ENCODE results near the gene SLC9A4.

SLC9A4 gene

DNA sequence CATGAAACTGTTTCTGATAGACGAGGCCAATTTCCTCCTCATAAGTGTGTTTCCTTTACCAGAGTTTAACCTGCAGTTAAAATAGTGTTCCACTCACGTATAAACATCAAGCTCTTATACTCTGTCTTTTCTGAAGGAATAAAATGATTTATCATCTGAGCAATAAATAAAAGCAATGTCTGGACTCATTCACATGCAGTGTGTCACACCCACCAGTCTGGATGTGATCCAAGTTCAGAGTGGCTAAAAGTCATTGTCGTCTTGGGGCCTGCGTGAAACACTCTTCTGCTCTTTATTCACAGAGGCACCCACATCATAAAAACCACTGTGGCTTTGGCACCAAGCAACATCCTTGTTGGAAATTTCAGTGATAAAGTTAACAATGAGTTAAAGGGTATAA lies 19.5 kb upstream of the SLC9A4 start:
- DNase-seq, result no peak

GRCh38 chr2:102455061-102455670 lies 17.9 kb upstream of the SLC9A4 start:
- DNase-seq, result no peak

DNA sequence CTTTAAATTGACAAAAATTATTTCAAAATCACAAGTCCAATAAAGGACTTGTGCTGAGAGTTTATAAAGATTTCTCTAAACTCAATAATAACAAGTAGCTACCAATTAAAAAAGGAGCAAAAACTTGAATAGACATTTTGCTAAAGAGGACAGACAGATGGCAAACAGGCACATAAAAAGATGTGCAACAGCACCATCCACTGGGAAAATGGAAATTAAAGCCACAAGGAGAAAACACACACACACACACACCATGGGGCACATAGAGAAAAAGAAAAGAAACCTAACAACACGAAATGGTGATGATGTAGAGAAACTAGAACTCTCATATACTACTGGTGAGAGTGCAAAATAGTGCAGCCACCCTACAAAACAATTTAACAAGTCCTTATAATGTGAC lies 12.6 kb upstream of the SLC9A4 start:
- DNase-seq, result no peak

DNA sequence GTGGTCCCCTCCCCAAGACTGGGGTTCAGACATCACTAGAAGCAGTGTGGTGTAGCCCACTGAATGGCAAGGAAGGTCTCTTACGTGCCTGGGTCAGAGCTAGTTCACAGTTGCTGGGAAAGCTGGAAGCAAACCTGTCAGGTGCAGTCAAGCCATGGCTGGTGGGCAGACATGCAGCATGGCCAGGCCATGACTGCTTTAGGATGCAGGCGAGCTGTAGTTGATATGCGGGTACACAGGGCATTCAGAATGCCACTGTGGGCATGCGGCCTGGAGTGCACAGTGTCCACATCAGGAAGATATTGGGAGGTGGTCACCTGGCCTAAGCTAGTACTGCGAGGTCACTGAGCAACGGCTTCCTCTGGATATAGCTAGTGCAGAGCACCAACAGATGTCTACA lies 11.8 kb upstream of the SLC9A4 start:
- DNase-seq, result no peak

DNA sequence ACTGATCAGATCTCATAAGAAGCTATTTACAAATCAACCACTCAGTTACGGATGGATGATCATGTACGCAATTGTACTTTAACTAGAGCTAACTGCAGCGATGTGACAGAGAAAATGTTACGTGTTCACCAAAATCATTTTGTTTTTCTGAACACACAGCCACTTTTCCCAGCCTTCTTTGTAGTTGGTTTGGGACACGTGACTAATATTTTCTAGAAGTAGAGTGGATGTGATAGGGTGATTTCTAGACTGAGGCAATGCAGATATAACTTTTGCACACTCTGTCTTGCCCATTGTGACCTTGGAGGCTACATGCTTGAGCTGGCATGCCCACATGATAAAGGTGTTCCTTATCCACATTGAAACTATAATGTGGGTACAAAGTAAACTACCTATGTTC lies 9.9 kb upstream of the SLC9A4 start:
- DNase-seq, result no peak

- DNase-seq, result no peak
Observed at GRCh38 chr2:102470168-102470567, 2.9 kb upstream of the SLC9A4 start.

DNA sequence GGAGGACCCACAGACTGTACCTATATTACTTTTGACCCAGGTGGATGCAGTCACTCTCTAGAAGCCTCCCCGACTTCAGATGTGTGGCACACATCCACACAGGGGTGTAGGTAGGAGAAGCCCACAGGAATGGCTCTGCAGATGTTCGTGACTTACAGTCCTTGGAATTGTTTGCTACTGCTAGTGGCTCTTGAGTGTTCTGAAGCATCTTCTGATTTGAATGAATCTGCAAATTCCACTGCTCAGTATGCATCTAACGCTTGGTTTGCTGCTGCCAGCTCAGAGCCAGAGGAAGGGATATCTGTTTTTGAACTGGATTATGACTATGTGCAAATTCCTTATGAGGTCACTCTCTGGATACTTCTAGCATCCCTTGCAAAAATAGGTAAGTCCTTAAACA lies 605 bp downstream of the SLC9A4 start:
- DNase-seq, result no peak

- no peak for DNase-seq
Observed at GRCh38 chr2:102474785-102475184, 1.8 kb downstream of the SLC9A4 start.

GRCh38 chr2:102478686-102479470 lies 5.9 kb downstream of the SLC9A4 start:
- DNase-seq, result no peak

GRCh38 chr2:102480285-102481195 lies 7.5 kb downstream of the SLC9A4 start:
- DNase-seq, result no peak

- DNase-seq, result no peak
Observed at GRCh38 chr2:102481931-102482330, 8.9 kb downstream of the SLC9A4 start.

DNA sequence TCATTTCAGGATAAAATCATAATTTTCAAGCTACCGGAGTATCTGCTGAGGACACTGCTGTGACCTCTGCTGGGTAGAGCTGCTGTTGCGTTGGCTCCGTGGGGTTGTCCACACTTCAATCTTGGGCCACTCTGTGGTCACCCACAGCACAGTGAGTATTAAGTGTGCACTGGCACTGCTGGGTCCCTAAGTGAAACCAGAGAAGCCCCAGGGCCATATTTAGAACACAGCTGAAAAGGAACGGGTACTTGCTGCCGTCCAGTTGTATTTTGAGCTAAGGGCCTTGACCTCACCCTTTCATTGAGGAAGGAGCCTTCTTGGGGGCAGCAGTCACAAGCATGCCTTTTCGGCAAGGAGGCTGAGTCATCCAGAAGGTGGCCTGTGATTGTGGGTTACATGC lies 10.1 kb downstream of the SLC9A4 start:
- DNase-seq, result no peak

- DNase-seq, result no peak
Observed at GRCh38 chr2:102484310-102485061, 11.5 kb downstream of the SLC9A4 start.

GRCh38 chr2:102485147-102485785 lies 12.2 kb downstream of the SLC9A4 start:
- no peak for DNase-seq

GRCh38 chr2:102486941-102487702 lies 14.1 kb downstream of the SLC9A4 start:
- no peak for DNase-seq

- no peak for DNase-seq
Observed at GRCh38 chr2:102487761-102488462, 14.9 kb downstream of the SLC9A4 start.

DNA sequence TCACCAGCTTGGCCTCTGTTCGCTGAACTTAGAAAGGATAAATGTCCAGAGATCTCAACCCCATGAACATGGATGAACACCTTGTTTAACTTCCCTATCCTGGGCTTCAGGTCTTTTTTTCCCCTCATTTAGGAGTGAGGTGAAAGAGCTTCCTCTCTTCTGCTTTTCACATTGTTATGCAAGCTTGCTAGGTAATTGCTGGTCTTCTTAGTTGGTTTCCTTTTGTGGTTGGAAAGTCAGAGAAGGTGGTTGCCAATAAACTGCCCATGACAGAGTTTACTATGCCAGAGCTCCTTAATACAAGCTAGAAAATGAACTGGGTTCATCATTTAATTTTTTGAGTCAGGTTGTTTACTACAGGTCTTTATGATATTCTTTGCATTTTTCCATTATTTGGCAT lies 16.6 kb downstream of the SLC9A4 start:
- no peak for DNase-seq

GRCh38 chr2:102492006-102492405 lies 19.0 kb downstream of the SLC9A4 start:
- DNase-seq, result no peak

DNA sequence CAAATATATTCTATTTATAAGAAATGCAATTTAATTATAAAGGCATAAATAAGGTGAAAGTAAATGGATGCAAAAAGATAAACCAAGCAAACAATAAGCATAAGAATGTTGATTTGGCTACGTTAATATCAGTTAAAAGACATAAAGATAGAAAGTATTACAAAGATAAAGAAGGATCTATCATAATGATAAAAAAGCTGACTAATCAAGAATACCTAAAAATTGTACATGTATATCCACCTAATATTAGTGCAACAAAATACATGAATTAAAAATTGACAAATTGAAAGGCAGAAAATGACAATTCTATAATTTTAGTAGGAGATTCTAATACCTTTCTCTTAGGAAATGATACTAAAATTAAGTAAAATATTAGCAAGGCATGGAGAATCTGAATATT lies 21.5 kb downstream of the SLC9A4 start:
- DNase-seq, result no peak

DNA sequence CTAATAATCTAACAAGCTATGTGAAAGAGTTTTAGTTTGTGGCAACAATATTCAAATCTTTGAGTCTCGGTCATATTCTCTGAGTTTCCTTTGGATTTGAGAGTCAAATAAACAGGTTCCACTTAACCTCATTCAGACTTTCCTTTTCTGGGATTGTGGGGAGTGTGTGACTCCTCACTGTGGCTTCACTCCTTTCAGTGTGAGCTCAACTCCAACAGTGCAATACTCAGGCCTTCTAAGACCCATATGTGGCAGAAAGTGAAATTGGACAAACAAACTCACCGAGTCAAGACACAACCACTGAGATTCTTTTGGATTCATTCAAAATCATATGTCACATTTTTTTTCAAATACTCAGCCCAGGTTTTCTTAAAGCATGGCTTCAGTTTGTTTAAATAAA lies 25.4 kb downstream of the SLC9A4 start:
- DNase-seq, result no peak

- no peak for DNase-seq
Observed at GRCh38 chr2:102499558-102499957, 26.5 kb downstream of the SLC9A4 start.

Measured in NCI-H446 treated with DMSO at 0.1 percent for 48 hours (cell line).